WTC11 (cell line): ENCODE measurements around the gene KPNA3. TPM values are rescaled to one million over a fixed set of nuclear protein-coding genes. Genes with fewer than 3 reads are reported as not detected.
"Not testable (repeated sequence)": the region's sequence is repeated elsewhere in the genome, so short reads cannot be mapped to it uniquely, and the experiment has no call there.

Experiments used
- ATAC-seq: fragments of 200-7000 bp; cut with Tn5 transposase; 2 replicates; pipeline ENCODE4 v1.10.0; 2021; ENCODE audit warnings: mild to moderate bottlenecking, moderate library complexity
- CTCF ChIA-PET: fragments of 300-600 bp; sonication (Branson Sonifier 250); formaldehyde crosslinking; loops from one replicate; lab custom pipeline; 2021; ENCODE audit warnings: antibody characterized with exemption; lab: Charles Lee
- POLR2A ChIA-PET: fragments of 350-600 bp; sonication (Branson Sonifier 250); formaldehyde crosslinking; loops from one replicate; lab custom pipeline; 2021; ENCODE audit warnings: antibody characterized with exemption; lab: Charles Lee
- DNase-seq: peaks from one replicate; pipeline ENCODE4 v3.0.0; 2021; ENCODE audit warnings: low spot score
- H3K27ac Mint-ChIP-seq: 2 replicates; pipeline ENCODE4 v1.8.0; 2021; ENCODE audit warnings: mixed read lengths
- H3K27me3 Mint-ChIP-seq: 2 replicates; pipeline ENCODE4 v1.8.0; 2021; ENCODE audit warnings: low read depth, mild to moderate bottlenecking, moderate library complexity, mixed read lengths
- H3K36me3 Mint-ChIP-seq: 2 replicates; pipeline ENCODE4 v1.8.0; 2021; ENCODE audit warnings: mixed read lengths
- H3K4me1 Mint-ChIP-seq: 2 replicates; pipeline ENCODE4 v1.8.0; 2022; ENCODE audit warnings: mixed read lengths
- H3K4me3 Mint-ChIP-seq: 2 replicates; pipeline ENCODE4 v1.8.0; 2021; ENCODE audit warnings: mild to moderate bottlenecking, moderate library complexity, mixed read lengths
- H3K9me3 Mint-ChIP-seq: 2 replicates; pipeline ENCODE4 v1.8.0; 2021; ENCODE audit warnings: mixed read lengths
- AFF4 ChIP-seq: sonication (generic); formaldehyde crosslinking; IDR thresholded peaks from 2 replicates; pipeline ENCODE4 v1.8.1; 2023; ENCODE audit warnings: mild to moderate bottlenecking, missing genetic modification reagents, borderline replicate concordance
- FOXJ3 ChIP-seq: sonication (generic); formaldehyde crosslinking; IDR thresholded peaks from 2 replicates; pipeline ENCODE4 v1.9.0; 2021; ENCODE audit warnings: missing genetic modification reagents, mild to moderate bottlenecking, borderline replicate concordance
- FOXP1 ChIP-seq: sonication (generic); formaldehyde crosslinking; IDR thresholded peaks from 2 replicates; pipeline ENCODE4 v1.8.0; 2022; ENCODE audit warnings: missing genetic modification reagents, mild to moderate bottlenecking, moderate library complexity, borderline replicate concordance
- HMGA2 ChIP-seq: fragments of 250-450 bp; sonication (Bioruptor Pico); IDR thresholded peaks from 2 replicates; pipeline ENCODE4 v1.4.0; 2021; ENCODE audit warnings: mild to moderate bottlenecking, moderate library complexity
- MLX ChIP-seq: sonication (generic); formaldehyde crosslinking; IDR thresholded peaks from 2 replicates; pipeline ENCODE4 v1.8.1; 2023; ENCODE audit warnings: mild to moderate bottlenecking, missing genetic modification reagents, moderate library complexity
- MXD4 ChIP-seq: fragments of 250-450 bp; sonication (Bioruptor Pico); IDR thresholded peaks from 2 replicates; pipeline ENCODE4 v1.8.0; 2021; ENCODE audit warnings: mild to moderate bottlenecking, moderate library complexity, borderline replicate concordance
- NFYB ChIP-seq: sonication (generic); formaldehyde crosslinking; conservative IDR thresholded peaks from 2 replicates; pipeline ENCODE4 v1.8.0; 2022; ENCODE audit warnings: low read depth, missing genetic modification reagents
- PRRX2 ChIP-seq: fragments of 250-450 bp; sonication (Bioruptor Pico); IDR thresholded peaks from 2 replicates; pipeline ENCODE4 v1.8.0; 2021; ENCODE audit warnings: mild to moderate bottlenecking
- STAT6 ChIP-seq: sonication (generic); formaldehyde crosslinking; conservative IDR thresholded peaks from 2 replicates; pipeline ENCODE4 v1.8.1; 2023; ENCODE audit warnings: mild to moderate bottlenecking, low read depth, missing genetic modification reagents, moderate library complexity
- TCF7 ChIP-seq: sonication (generic); formaldehyde crosslinking; IDR thresholded peaks from 2 replicates; pipeline ENCODE4 v1.8.0; 2022; ENCODE audit warnings: mild to moderate bottlenecking, low read depth, missing genetic modification reagents, moderate library complexity
- ZNF317 ChIP-seq: sonication (generic); formaldehyde crosslinking; IDR thresholded peaks from 2 replicates; pipeline ENCODE4 v1.8.1; 2023; ENCODE audit warnings: low read depth, mild to moderate bottlenecking, moderate library complexity, missing genetic modification reagents, borderline replicate concordance
- ZNF671 ChIP-seq: fragments of 250-450 bp; sonication (Bioruptor Pico); IDR thresholded peaks from 2 replicates; pipeline ENCODE4 v1.8.0; 2021; ENCODE audit warnings: mild to moderate bottlenecking
- total RNA-seq: library from RNA; stranded (reverse); gene quantifications from 3 replicates; pipeline ENCODE4 v1.2.3, GENCODE V29; 2021
- TF ChIP-seq, protein P1 (sequence below): sonication (generic); formaldehyde crosslinking; IDR thresholded peaks from 2 replicates; pipeline ENCODE4 v1.8.0; 2022; ENCODE audit warnings: missing genetic modification reagents

Gene KPNA3
- total RNA-seq, 1 experiment from 2014 or later = 44.4 TPM

- TF ChIP-seq ZNF671 (no peak), NFYB (CRISPR knock-in tag) (no peak), PRRX2 (CRISPR knock-in tag) (no peak), ZNF317 (CRISPR knock-in tag) (no peak), TCF7 (CRISPR knock-in tag) (no peak), MXD4 (CRISPR knock-in tag) (no peak), STAT6 (no peak), MLX (CRISPR knock-in tag) (no peak), HMGA2 (CRISPR knock-in tag) (no peak), FOXJ3 (CRISPR knock-in tag) (no peak), FOXP1 (no peak), AFF4 (CRISPR knock-in tag) (no peak)
- TF ChIP-seq, protein P1, sequence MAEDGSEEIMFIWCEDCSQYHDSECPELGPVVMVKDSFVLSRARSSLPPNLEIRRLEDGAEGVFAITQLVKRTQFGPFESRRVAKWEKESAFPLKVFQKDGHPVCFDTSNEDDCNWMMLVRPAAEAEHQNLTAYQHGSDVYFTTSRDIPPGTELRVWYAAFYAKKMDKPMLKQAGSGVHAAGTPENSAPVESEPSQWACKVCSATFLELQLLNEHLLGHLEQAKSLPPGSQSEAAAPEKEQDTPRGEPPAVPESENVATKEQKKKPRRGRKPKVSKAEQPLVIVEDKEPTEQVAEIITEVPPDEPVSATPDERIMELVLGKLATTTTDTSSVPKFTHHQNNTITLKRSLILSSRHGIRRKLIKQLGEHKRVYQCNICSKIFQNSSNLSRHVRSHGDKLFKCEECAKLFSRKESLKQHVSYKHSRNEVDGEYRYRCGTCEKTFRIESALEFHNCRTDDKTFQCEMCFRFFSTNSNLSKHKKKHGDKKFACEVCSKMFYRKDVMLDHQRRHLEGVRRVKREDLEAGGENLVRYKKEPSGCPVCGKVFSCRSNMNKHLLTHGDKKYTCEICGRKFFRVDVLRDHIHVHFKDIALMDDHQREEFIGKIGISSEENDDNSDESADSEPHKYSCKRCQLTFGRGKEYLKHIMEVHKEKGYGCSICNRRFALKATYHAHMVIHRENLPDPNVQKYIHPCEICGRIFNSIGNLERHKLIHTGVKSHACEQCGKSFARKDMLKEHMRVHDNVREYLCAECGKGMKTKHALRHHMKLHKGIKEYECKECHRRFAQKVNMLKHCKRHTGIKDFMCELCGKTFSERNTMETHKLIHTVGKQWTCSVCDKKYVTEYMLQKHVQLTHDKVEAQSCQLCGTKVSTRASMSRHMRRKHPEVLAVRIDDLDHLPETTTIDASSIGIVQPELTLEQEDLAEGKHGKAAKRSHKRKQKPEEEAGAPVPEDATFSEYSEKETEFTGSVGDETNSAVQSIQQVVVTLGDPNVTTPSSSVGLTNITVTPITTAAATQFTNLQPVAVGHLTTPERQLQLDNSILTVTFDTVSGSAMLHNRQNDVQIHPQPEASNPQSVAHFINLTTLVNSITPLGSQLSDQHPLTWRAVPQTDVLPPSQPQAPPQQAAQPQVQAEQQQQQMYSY = no peak
Measured at GRCh38 chr13:49711218-49711863, 81.1 kb downstream of the KPNA3 start (continued).

DNA sequence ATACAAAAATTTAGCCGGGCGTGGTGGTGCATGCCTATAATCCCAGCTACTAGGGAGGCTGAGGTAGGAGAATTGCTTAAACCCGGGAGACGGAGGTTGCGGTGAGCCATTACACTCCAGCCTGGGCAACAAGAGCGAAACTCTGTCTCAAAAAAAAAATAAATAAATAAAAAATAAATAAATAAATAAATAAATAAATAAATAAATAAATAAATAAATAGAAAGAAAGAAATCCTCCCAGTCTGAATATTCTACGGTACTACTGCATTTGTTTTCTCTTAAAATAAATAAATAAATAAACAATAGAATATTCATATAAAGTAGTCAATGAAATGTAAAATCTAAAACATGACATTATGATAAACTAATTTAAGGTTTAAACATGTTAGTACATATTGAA, 88.2 kb downstream of the KPNA3 start:
- CTCF ChIA-PET, ATAC-seq, DNase-seq, POLR2A ChIA-PET, H3K27ac Mint-ChIP-seq, H3K9me3 Mint-ChIP-seq, H3K27me3 Mint-ChIP-seq, H3K4me3 Mint-ChIP-seq: not testable (repeated sequence)
- H3K36me3 Mint-ChIP-seq = peaks cover 48% of the 10 kb centered on the region
- peaks cover 24% of the 10 kb centered on the region for H3K4me1 Mint-ChIP-seq
